Measurements from ENCODE around the gene STX18. TPM values are rescaled to one million over a fixed set of nuclear protein-coding genes. Genes with fewer than 3 reads are reported as not detected.
A peak's percentile ranks its signal among the peaks of the same experiment; 100 is the strongest.

STX18 gene
- total RNA-seq, 1 experiment from 2014 or later, result 20.9 TPM

DNA sequence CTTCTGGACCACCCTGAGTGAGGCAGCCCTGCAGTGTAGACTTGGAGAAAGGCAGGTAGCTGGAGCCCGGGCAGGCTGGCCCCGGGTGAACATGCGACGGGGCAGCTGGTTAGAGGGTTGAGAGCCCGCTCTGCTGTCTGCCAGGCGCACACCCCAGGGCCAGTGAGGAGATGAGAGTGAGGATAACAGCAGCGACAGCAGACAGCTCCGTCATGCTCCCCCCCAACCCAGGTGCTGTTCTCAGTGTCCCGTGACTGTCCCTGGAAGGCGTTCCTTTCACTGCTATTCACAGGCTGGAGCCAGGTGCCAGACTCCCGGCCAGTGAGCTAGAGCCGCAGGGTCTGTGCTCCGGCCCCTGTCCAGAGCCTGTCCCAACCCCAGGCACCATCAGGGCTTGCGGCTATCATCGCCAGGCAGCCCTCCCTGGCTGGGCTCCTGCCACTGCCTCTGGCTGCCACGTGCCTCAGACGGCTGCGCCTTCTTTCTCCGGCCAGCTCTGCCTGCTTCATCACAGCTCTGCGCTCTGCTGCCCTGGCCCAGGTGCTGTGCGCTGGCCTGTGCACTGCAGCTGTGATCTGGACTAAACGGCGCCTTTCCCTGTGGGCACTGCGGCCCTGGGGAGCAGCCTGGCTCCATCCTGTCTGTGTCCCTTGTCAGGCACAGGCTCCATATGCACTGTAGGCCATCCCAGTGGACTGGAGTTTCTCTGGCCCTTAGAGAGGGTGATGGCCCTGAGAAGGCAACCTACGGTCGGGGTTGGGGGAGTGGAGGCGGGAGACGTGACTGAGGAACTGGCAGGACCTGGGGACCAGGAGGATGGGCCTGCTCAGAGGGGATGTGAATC, 135.2 kb downstream of the STX18 start:
- Mint-ChIP-seq H3K4me3 (no peak overlapping the region), H3K27me3 (ENCODE audit: low read depth) (peaks cover 6% of the 10 kb centered on the region), H3K36me3 (ENCODE audit: insufficient read depth in 1 of 3, low read depth in 3 of 3) (no peaks in the 10 kb centered on the region; a peak in 1 of 7 replicates), H3K27ac (peak overlapping the region in 2 of 3 experiments; percentile 49 to 58; a peak in 1 of 7 replicates), H3K4me1 (peaks cover 10 to 12% of the 10 kb centered on the region in 2 experiments), H3K9me3 (no peaks in the 10 kb centered on the region)
- Histone ChIP-seq H3K23ac (ENCODE audit: insufficient read length, low read depth, low read length) (no peak overlapping the region), H3K4me1 (ENCODE audit: insufficient read depth, low read length) (no peaks in the 10 kb centered on the region), H3K18ac (ENCODE audit: insufficient read length, low read depth, low read length) (no peak overlapping the region), H3K4ac (ENCODE audit: low read depth, low read length) (no peak overlapping the region), H2BK12ac (ENCODE audit: insufficient read length, low read depth, low read length) (no peak overlapping the region), H2BK5ac (ENCODE audit: insufficient read length, low read length) (no peak overlapping the region), H2BK15ac (ENCODE audit: low read depth, low read length) (no peak overlapping the region), H3K23me2 (ENCODE audit: insufficient read length, low read depth, low read length, poor library complexity, severe bottlenecking) (no peaks in the 10 kb centered on the region), H4K91ac (ENCODE audit: insufficient read length, low read depth, low read length) (no peak overlapping the region), H3T11ph (ENCODE audit: low read length) (no peak overlapping the region), H4K5ac (ENCODE audit: insufficient read length, low read depth, low read length) (no peak overlapping the region), H2BK120ac (ENCODE audit: low read depth, low read length, poor library complexity, severe bottlenecking) (no peak overlapping the region), H3K9me3 (ENCODE audit: control insufficient read depth, low read depth, low read length) (no peaks in the 10 kb centered on the region), H2BK20ac (ENCODE audit: low read depth, low read length, poor library complexity, severe bottlenecking) (no peak overlapping the region), H3K27ac (ENCODE audit: insufficient read length, low read depth, low read length) (no peak overlapping the region), H3K14ac (ENCODE audit: insufficient read depth, low read length) (no peak overlapping the region), H3K9ac (ENCODE audit: extremely low read depth, insufficient read length, low read length) (no peak overlapping the region), H3K79me2 (ENCODE audit: insufficient read depth, low read length) (no peaks in the 10 kb centered on the region), H4K8ac (replicated peaks; ENCODE audit: insufficient read length, low read depth, low read length) (no peak overlapping the region), H2AK5ac (ENCODE audit: insufficient read length, low read length) (no peak overlapping the region), H3K4me2 (ENCODE audit: insufficient read depth, insufficient read length, low read length) (no peak overlapping the region), H3K79me1 (ENCODE audit: insufficient read depth, low read depth, low read length, poor library complexity, severe bottlenecking) (no peaks in the 10 kb centered on the region), H4K20me1 (ENCODE audit: control insufficient read depth, insufficient read depth, insufficient read length) (no peaks in the 10 kb centered on the region), H3K27me3 (ENCODE audit: insufficient read depth, low read length) (no peaks in the 10 kb centered on the region), H2AFZ (ENCODE audit: low read length) (no peak overlapping the region), H3K56ac (ENCODE audit: insufficient read length, low read depth, low read length) (no peak overlapping the region)
- no peak for DNase-seq
- no CpG with 5 or more reads among the region's 28 CpGs for WGBS (ENCODE audit: extremely low coverage, insufficient read length, low lambda C conversion rate)
- TF ChIP-seq, protein P1, sequence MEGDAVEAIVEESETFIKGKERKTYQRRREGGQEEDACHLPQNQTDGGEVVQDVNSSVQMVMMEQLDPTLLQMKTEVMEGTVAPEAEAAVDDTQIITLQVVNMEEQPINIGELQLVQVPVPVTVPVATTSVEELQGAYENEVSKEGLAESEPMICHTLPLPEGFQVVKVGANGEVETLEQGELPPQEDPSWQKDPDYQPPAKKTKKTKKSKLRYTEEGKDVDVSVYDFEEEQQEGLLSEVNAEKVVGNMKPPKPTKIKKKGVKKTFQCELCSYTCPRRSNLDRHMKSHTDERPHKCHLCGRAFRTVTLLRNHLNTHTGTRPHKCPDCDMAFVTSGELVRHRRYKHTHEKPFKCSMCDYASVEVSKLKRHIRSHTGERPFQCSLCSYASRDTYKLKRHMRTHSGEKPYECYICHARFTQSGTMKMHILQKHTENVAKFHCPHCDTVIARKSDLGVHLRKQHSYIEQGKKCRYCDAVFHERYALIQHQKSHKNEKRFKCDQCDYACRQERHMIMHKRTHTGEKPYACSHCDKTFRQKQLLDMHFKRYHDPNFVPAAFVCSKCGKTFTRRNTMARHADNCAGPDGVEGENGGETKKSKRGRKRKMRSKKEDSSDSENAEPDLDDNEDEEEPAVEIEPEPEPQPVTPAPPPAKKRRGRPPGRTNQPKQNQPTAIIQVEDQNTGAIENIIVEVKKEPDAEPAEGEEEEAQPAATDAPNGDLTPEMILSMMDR (conservative IDR thresholded peaks at IDR 0.05), result no peak
